ENCODE results near the gene OR6K3.

Gene OR6K3

DNA sequence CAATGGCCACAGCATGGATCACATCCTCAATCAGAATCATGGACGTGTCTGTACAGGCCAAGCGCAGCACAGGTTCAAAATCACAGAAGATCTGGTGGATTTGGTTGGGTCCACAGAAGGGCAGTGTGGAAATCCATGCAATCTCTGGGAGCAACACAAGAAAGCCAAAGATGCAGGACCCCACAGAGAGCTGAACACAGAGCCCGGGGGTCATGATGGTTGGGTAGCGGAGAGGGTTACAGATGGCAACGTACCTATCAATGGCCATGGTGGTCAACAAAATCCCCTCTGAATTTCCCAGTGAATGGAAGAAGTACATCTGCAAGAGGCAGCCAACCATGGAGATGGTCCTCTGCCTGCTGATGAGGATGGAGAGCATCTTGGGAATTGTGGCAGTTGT, 3.9 kb upstream of the OR6K3 start:
- Histone ChIP-seq H3K9ac (ENCODE audit: insufficient read length) (no peak overlapping the region), H3K27ac (no peak overlapping the region), H3K9me3 (ENCODE audit: low read depth, low read length) (no peaks in the 10 kb centered on the region), H3K36me3 (ENCODE audit: insufficient read depth, low read length) (no peaks in the 10 kb centered on the region), H3K4me3 (no peak overlapping the region)
- no peak for TF ChIP-seq POLR2AphosphoS5 (IDR thresholded peaks at IDR 0.05; ENCODE audit: borderline replicate concordance, low read depth, low read length)
- no peak for TF ChIP-seq FOXP2 (optimal IDR thresholded peaks at IDR 0.05; ENCODE audit: control extremely low read depth, extremely low read length, insufficient read depth)
- no peak for DNase-seq (ENCODE audit: low read depth, low spot score)

DNA sequence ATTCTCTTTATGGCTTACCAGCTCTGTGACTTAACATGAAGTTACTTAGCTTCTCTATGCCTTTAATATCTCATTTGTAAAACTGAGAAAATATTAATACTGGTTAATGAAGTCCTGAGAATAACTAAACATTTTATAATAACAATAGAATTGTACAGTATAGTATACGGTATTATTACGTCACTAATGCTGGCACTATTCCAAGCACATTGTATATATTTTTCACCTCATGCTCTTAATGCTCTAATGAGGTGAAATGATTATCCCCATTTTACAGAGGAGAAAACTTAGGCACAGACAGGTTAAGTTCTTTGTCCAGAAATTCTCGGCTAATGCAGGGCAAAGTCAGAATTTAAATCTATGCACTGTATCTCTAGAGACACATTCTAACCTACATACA, 856 bp downstream of the OR6K3 start:
- Histone ChIP-seq H3K9me3 (ENCODE audit: low read depth, low read length) (no peaks in the 10 kb centered on the region), H3K27ac (no peak overlapping the region), H3K9ac (ENCODE audit: insufficient read length) (no peak overlapping the region), H3K4me3 (no peak overlapping the region), H3K36me3 (ENCODE audit: insufficient read depth, low read length) (no peaks in the 10 kb centered on the region)
- TF ChIP-seq POLR2AphosphoS5 (IDR thresholded peaks at IDR 0.05; ENCODE audit: borderline replicate concordance, low read depth, low read length) (no peak), EZH2 (IDR thresholded peaks at IDR 0.05) (no peak), FOXP2 (optimal IDR thresholded peaks at IDR 0.05; ENCODE audit: control extremely low read depth, extremely low read length, insufficient read depth) (no peak)
- no peak for DNase-seq (ENCODE audit: low read depth, low spot score)

DNA sequence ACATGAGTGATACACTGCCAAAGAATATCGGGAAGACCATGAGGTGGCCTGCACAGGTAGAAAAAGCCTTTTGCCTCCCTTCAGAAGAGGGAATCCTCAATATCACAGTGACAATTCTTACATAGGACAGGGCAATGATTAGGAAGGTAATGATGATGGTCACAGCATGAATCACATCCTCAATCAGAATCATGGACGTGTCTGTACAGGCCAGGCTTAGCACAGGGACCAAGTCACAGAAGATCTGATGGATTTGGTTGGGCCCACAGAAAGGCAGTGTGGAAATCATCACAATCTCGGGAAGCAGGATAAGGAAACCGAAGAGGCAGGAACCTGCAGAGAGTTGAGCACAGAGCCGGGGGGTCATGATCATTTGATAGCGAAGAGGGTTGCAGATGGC, 3.2 kb downstream of the OR6K3 start:
- TF ChIP-seq POLR2AphosphoS5 (IDR thresholded peaks at IDR 0.05; ENCODE audit: borderline replicate concordance, low read depth, low read length) (no peak), FOXP2 (optimal IDR thresholded peaks at IDR 0.05; ENCODE audit: control extremely low read depth, extremely low read length, insufficient read depth) (no peak)
- Histone ChIP-seq H3K36me3 (ENCODE audit: insufficient read depth, low read length) (no peaks in the 10 kb centered on the region), H3K9ac (ENCODE audit: insufficient read length) (no peak overlapping the region), H3K4me3 (no peak overlapping the region), H3K9me3 (ENCODE audit: low read depth, low read length) (no peaks in the 10 kb centered on the region), H3K27ac (no peak overlapping the region)
- no peak for DNase-seq (ENCODE audit: low read depth, low spot score)

DNA sequence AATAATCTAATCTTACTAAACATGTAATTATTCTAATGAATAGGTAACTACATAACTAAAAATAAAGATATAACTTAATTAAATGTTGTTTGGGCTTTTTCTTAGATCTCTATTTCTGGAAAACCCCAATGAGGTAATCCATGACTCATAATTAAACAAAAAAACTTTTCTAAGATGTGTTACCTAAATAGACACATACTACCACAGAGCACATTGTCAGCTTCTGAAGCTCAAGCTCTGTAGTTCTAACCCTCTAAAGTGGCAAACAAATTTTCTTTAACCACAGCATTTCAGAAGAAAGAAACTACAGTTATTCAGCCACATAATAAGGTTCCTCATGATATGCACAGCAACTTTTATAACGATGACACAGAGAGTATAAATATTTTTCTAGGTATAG, 4.2 kb downstream of the OR6K3 start:
- Histone ChIP-seq H3K4me3 (no peak overlapping the region), H3K9me3 (ENCODE audit: low read depth, low read length) (no peaks in the 10 kb centered on the region), H3K27ac (no peak overlapping the region), H3K9ac (ENCODE audit: insufficient read length) (no peak overlapping the region), H3K36me3 (ENCODE audit: insufficient read depth, low read length) (no peaks in the 10 kb centered on the region)
- no peak for DNase-seq (ENCODE audit: low read depth, low spot score)
- TF ChIP-seq POLR2AphosphoS5 (IDR thresholded peaks at IDR 0.05; ENCODE audit: borderline replicate concordance, low read depth, low read length) (no peak), EZH2 (IDR thresholded peaks at IDR 0.05) (no peak), FOXP2 (optimal IDR thresholded peaks at IDR 0.05; ENCODE audit: control extremely low read depth, extremely low read length, insufficient read depth) (no peak)

DNA sequence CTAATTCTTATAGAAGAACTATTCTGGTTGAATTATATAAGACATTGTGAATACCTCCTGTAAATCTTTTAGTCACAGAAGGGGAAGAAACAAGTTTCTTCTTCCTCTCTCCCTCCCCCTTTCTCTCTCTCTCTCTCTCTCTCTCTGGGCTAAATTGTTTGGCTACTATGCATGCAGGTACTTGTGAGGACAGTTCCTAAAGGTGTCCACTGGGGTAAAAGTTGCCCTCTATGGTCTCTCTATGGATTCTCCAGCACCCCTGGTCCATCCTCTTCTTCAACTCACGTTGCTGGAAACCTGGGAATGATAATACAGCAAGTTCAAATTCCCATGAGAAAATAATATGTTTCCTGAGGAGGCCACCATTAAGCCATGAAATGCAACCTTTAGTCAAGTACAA, 5.8 kb downstream of the OR6K3 start:
- no peak for TF ChIP-seq EZH2 (IDR thresholded peaks at IDR 0.05)
- no peak for TF ChIP-seq FOXP2 (optimal IDR thresholded peaks at IDR 0.05; ENCODE audit: control extremely low read depth, extremely low read length, insufficient read depth)
- TF ChIP-seq POLR2AphosphoS5 (IDR thresholded peaks at IDR 0.05; ENCODE audit: borderline replicate concordance, low read depth, low read length): no peak
- no peaks in the 10 kb centered on the region for H3K9me3 ChIP-seq (ENCODE audit: low read depth, low read length)
- no peak overlapping the region for H3K4me3 ChIP-seq
- H3K36me3 ChIP-seq (ENCODE audit: insufficient read depth, low read length): no peaks in the 10 kb centered on the region
- H3K9ac ChIP-seq (ENCODE audit: insufficient read length): no peak overlapping the region
- DNase-seq (ENCODE audit: low read depth, low spot score): no peak
- H3K27ac ChIP-seq: no peak overlapping the region

DNA sequence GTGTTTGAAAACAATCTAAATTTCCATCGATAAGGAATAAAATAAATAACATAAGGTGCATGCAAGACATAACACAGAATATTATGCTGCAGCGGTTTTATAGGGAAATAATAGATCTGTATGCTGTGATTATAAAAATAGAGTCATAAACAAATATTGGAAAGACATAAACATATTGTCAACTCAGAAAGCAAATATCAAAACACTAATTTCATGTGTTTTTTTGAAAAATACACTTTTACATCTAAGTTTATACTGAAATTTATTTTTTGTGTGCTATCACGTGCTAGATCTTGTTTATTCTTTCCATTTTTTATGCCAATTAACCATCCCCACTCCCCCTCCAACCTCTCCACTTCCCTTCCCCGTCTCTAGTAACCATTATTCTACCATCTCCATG, 9.4 kb downstream of the OR6K3 start:
- TF ChIP-seq POLR2AphosphoS5 (IDR thresholded peaks at IDR 0.05; ENCODE audit: borderline replicate concordance, low read depth, low read length): no peak
- no peak for TF ChIP-seq FOXP2 (optimal IDR thresholded peaks at IDR 0.05; ENCODE audit: control extremely low read depth, extremely low read length, insufficient read depth)
- TF ChIP-seq EZH2 (IDR thresholded peaks at IDR 0.05): no peak
- no peak for DNase-seq (ENCODE audit: low read depth, low spot score)
- Histone ChIP-seq H3K9ac (ENCODE audit: insufficient read length) (no peak overlapping the region), H3K4me3 (no peak overlapping the region), H3K9me3 (ENCODE audit: low read depth, low read length) (no peaks in the 10 kb centered on the region), H3K36me3 (ENCODE audit: insufficient read depth, low read length) (no peaks in the 10 kb centered on the region), H3K27ac (no peak overlapping the region)

DNA sequence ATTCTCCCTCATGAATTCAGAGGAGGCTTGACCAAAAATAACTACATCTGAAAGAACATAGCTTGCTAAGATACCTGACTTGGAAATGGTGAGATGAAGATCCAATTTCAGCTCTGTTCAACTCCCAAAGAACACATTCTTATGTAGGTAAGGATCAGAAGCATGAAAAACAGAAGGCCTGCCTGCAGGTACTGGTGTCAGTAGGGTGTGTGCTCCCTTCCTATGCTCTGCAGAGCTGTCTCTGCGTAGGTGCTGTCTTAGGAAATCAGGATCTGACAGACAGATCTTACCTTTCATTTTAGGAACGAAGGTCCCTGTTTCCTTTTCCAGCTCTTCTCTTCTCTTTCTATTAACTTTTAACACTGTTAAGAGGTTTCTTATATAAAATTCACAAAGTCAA, 14.4 kb downstream of the OR6K3 start:
- no peaks in the 10 kb centered on the region for H3K36me3 ChIP-seq (ENCODE audit: insufficient read depth, low read length)
- no peak for DNase-seq (ENCODE audit: low read depth, low spot score)
- no peak overlapping the region for H3K4me3 ChIP-seq
- H3K27ac ChIP-seq: no peak overlapping the region
- no peak overlapping the region for H3K9ac ChIP-seq (ENCODE audit: insufficient read length)
- TF ChIP-seq FOXP2 (optimal IDR thresholded peaks at IDR 0.05; ENCODE audit: control extremely low read depth, extremely low read length, insufficient read depth) (no peak), EZH2 (IDR thresholded peaks at IDR 0.05) (no peak), POLR2AphosphoS5 (IDR thresholded peaks at IDR 0.05; ENCODE audit: borderline replicate concordance, low read depth, low read length) (no peak)
- no peaks in the 10 kb centered on the region for H3K9me3 ChIP-seq (ENCODE audit: low read depth, low read length)

DNA sequence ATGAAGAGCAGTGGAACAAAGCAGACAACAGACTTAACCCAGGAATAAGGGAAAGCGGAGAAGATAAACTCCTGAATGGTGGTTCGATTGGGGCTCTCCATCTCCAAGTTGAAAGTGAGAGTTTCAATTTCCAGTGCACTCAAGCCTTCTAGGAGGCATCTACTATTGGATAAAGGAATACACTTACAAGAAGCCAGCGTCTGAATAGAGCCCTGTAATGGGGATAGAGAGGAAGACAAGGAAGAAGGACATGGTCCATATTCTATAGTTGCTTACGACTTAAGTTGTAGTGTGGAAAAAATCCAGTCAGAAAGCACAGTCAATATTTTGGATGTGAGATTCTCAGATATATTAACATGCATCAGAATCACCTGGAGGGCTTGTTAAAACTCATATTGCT, 20.0 kb downstream of the OR6K3 start, which contains the start of gene OR6K2:
Gene OR6K2 (minus strand): TSS at position 101 of the 400 bp plus-strand sequence. CDS start 0 bp downstream, at position 101.
- Histone ChIP-seq H3K36me3 (ENCODE audit: insufficient read depth, low read length) (no peaks in the 10 kb centered on the region), H3K9ac (ENCODE audit: insufficient read length) (no peak within 1 kb of the TSS), H3K4me3 (no peak within 1 kb of the TSS), H3K9me3 (ENCODE audit: low read depth, low read length) (no peaks in the 10 kb centered on the region), H3K27ac (no peak within 1 kb of the TSS)
- TF ChIP-seq FOXP2 (optimal IDR thresholded peaks at IDR 0.05; ENCODE audit: control extremely low read depth, extremely low read length, insufficient read depth): no peak
- no peak for TF ChIP-seq POLR2AphosphoS5 (IDR thresholded peaks at IDR 0.05; ENCODE audit: borderline replicate concordance, low read depth, low read length)
- TF ChIP-seq EZH2 (IDR thresholded peaks at IDR 0.05): no peak
- no peak for DNase-seq (ENCODE audit: low read depth, low spot score)

DNA sequence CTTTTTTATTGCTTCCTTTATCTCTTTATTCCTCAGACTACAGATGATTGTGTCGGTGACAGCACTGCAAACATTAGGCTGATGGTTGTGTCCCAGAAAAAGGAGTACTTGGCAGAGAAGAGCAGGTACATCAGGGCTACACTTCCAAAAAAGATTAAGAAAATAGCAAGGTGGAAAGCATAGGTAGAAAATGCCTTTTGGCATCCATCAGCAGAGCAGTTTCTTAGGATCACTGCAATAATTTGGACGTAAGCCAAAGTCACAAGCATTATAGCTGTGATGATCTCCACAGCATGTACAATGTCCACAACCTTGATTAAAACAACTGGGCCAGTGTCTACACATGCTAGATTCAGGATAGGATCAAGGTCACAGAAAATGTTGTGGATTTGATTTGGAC, 25.9 kb downstream of the OR6K3 start:
- Histone ChIP-seq H3K9me3 (ENCODE audit: low read depth, low read length) (no peaks in the 10 kb centered on the region), H3K4me3 (no peak overlapping the region), H3K9ac (ENCODE audit: insufficient read length) (no peak overlapping the region), H3K36me3 (ENCODE audit: insufficient read depth, low read length) (no peaks in the 10 kb centered on the region), H3K27ac (no peak overlapping the region)
- TF ChIP-seq POLR2AphosphoS5 (IDR thresholded peaks at IDR 0.05; ENCODE audit: borderline replicate concordance, low read depth, low read length) (no peak), FOXP2 (optimal IDR thresholded peaks at IDR 0.05; ENCODE audit: control extremely low read depth, extremely low read length, insufficient read depth) (no peak), EZH2 (IDR thresholded peaks at IDR 0.05) (no peak)
- no peak for DNase-seq (ENCODE audit: low read depth, low spot score)

Data from SK-N-MC (cell line).